Measurements from ENCODE around the gene XRCC6.

Gene XRCC6

DNA sequence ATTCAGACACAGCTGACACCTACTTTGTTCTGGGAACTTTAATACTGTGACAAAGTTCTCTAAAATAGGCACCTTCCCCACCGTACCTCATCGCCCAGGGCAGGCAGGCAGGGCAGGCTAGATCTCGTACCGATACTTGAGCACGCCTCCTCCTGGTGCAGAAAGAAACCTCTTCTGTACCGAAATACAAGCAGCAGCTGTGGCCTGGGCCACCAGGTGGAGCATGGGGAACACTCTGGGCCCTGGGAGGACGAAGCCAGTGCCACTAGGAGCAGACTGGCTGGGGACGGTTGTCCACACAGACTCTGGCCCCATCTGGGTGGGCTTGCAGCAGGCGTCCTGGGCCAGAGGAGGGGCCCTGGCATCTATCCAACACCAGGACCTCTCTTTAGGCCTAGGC, 44.2 kb upstream of the XRCC6 start:
- no peaks in the 10 kb centered on the region for H3K27me3 Mint-ChIP-seq (ENCODE audit: low read depth, poor library complexity)
- peaks cover 16% of the 10 kb centered on the region for H3K4me1 Mint-ChIP-seq
- H3K36me3 Mint-ChIP-seq (ENCODE audit: low read depth), result no peaks in the 10 kb centered on the region
- peak; percentile 61 for TF ChIP-seq CTCF (IDR thresholded peaks at IDR 0.05)
- H3K27ac Mint-ChIP-seq, result no peak overlapping the region
- no peak overlapping the region for H3K4me3 Mint-ChIP-seq
- DNase-seq, result peak; percentile 65
- H3K9me3 Mint-ChIP-seq, result no peaks in the 10 kb centered on the region

GRCh38 chr22:41578114-41578513, 43.0 kb upstream of the XRCC6 start:
- H3K9me3 Mint-ChIP-seq, result no peaks in the 10 kb centered on the region
- no peaks in the 10 kb centered on the region for H3K27me3 Mint-ChIP-seq (ENCODE audit: low read depth, poor library complexity)
- no peak for TF ChIP-seq CTCF (IDR thresholded peaks at IDR 0.05)
- no peak overlapping the region for H3K27ac Mint-ChIP-seq
- no peak for DNase-seq
- H3K36me3 Mint-ChIP-seq (ENCODE audit: low read depth), result no peaks in the 10 kb centered on the region
- no peak overlapping the region for H3K4me3 Mint-ChIP-seq
- H3K4me1 Mint-ChIP-seq, result peaks cover 16% of the 10 kb centered on the region

DNA sequence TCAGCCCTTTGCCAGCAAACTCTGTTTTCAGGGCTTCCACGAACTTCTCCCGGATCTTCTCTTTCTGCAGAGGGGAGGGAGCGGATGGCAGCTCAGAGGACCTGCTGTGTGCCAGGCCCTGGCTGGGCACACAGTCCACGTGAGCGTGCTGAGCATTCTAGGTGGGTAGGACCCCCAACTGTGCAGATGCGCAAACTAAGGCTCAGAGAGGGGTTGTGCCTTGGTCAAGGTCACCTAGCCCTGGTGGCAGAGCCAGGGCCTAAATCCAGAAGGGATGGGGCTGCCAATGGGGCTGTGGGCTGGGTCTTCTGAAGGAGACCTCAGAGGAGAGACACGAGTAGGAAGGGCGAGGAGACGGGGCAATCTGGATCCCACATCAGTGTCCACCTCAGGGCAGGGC, 42.3 kb upstream of the XRCC6 start:
- Mint-ChIP-seq H3K4me3 (no peak overlapping the region), H3K27me3 (ENCODE audit: low read depth, poor library complexity) (no peaks in the 10 kb centered on the region), H3K27ac (no peak overlapping the region), H3K36me3 (ENCODE audit: low read depth) (no peaks in the 10 kb centered on the region), H3K4me1 (peaks cover 11% of the 10 kb centered on the region), H3K9me3 (no peaks in the 10 kb centered on the region)
- no peak for DNase-seq
- no peak for TF ChIP-seq CTCF (IDR thresholded peaks at IDR 0.05)

GRCh38 chr22:41579297-41579996, 41.6 kb upstream of the XRCC6 start:
- Mint-ChIP-seq H3K27me3 (ENCODE audit: low read depth, poor library complexity) (no peaks in the 10 kb centered on the region), H3K4me3 (no peak overlapping the region), H3K27ac (no peak overlapping the region), H3K4me1 (peaks cover 15% of the 10 kb centered on the region), H3K36me3 (ENCODE audit: low read depth) (no peaks in the 10 kb centered on the region), H3K9me3 (no peaks in the 10 kb centered on the region)
- no peak for DNase-seq
- TF ChIP-seq CTCF (IDR thresholded peaks at IDR 0.05), result no peak

DNA sequence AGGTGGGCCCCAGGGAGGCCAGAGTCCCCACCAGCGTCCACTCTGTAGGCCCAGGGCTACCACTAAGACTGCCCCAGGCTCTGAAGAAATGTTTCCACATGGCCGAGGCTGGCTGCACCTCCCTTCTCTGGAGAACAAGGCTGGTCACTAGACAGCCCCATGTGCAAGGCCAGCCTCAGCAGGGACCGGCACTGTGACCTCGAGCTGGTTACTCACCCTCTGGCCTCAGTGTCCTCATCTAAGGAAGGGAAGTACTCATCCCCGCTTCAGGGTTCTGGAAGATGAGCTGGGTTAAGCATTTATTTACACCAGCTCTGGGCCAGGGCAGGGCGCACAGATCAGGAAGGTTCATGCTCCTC, 41.1 kb upstream of the XRCC6 start:
- TF ChIP-seq CTCF (IDR thresholded peaks at IDR 0.05), result no peak
- Mint-ChIP-seq H3K9me3 (no peaks in the 10 kb centered on the region), H3K4me1 (peaks cover 20% of the 10 kb centered on the region), H3K36me3 (ENCODE audit: low read depth) (no peaks in the 10 kb centered on the region), H3K4me3 (no peak overlapping the region), H3K27me3 (ENCODE audit: low read depth, poor library complexity) (no peaks in the 10 kb centered on the region), H3K27ac (no peak overlapping the region)
- DNase-seq, result no peak

DNA sequence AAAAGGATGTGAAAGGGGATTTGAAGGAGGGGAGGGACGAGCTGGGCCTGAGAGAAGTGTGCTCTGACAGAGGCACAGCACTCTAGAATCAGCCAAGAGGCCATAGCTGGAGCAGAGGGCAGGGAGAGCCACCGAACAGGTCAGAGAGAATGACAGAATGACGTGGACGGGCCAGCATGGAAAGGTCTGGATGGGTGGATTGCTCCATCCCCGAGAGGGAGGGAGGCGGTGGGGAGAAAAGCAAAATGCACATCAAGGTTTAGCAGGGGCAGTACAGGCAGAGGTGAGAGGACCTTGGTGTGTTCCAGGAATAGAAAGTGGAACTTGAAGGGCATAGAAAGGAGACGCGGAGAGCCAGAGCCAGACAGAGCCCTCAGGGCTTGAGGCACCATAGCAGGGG, 38.4 kb upstream of the XRCC6 start:
- peak overlapping the region; percentile 52 for H3K27ac Mint-ChIP-seq
- H3K27me3 Mint-ChIP-seq (ENCODE audit: low read depth, poor library complexity), result no peaks in the 10 kb centered on the region
- no peak for TF ChIP-seq CTCF (IDR thresholded peaks at IDR 0.05)
- H3K4me3 Mint-ChIP-seq, result no peak overlapping the region
- H3K36me3 Mint-ChIP-seq (ENCODE audit: low read depth), result no peaks in the 10 kb centered on the region
- H3K9me3 Mint-ChIP-seq, result no peaks in the 10 kb centered on the region
- no peak for DNase-seq
- H3K4me1 Mint-ChIP-seq, result peaks cover 11% of the 10 kb centered on the region

Data from nephron progenitor cell (in vitro differentiated cells).